PC-9 (cell line): Measurements from ENCODE around the gene PKD1L1. TPM values are rescaled to one million over a fixed set of nuclear protein-coding genes. Genes with fewer than 3 reads are reported as not detected.

Experiments
- BruUV-seq: library from RNA; stranded (reverse); fragments of 400-500 nt; replicated peaks from 2 replicates; lab custom pipeline; 2021; lab: Mats Ljungman, UMichigan
- CTCF ChIA-PET: fragments of 300-600 bp; sonication (Branson Sonifier 250); formaldehyde crosslinking; loops from one replicate; lab custom pipeline; 2022; ENCODE audit warnings: antibody characterized with exemption; lab: Charles Lee
- POLR2A ChIA-PET: fragments of 300-600 bp; sonication (Branson Sonifier 250); formaldehyde crosslinking; loops from one replicate; lab custom pipeline; 2022; ENCODE audit warnings: antibody characterized with exemption; ENCODE audit not compliant: unreplicated experiment; lab: Charles Lee
- DNase-seq, 2 experiments: peaks; one replicate each; pipeline versions ENCODE4 v3.0.0 to v3.0.0-alpha.2; 2015 to 2022; ENCODE audit warnings: mixed read lengths in 1 of 2
- H2AFZ ChIP-seq: fragments of 200-600 bp; sonication (generic); 2 replicates; pipeline ENCODE4 v1.8.1; 2017; ENCODE audit warnings: antibody characterized with exemption
- H3F3A ChIP-seq: fragments of 200-600 bp; sonication (generic); 2 replicates; pipeline ENCODE4 v1.8.1; 2017; ENCODE audit warnings: antibody characterized with exemption, mild to moderate bottlenecking, low read depth; ENCODE audit not compliant: insufficient read depth
- H3K27ac ChIP-seq: fragments of 200-600 bp; sonication (generic); 2 replicates; pipeline ENCODE4 v1.6.1; 2016; ENCODE audit warnings: mixed run types
- H3K27me3 ChIP-seq: fragments of 200-600 bp; sonication (generic); 2 replicates; pipeline ENCODE4 v1.6.1; 2016; ENCODE audit warnings: low read depth, mixed run types; ENCODE audit not compliant: insufficient read depth
- H3K36me3 ChIP-seq: fragments of 200-600 bp; sonication (generic); 2 replicates; pipeline ENCODE4 v1.6.1; 2016; ENCODE audit warnings: low read depth, mixed run types
- H3K4me1 ChIP-seq: fragments of 200-600 bp; sonication (generic); replicated peaks from 2 replicates; pipeline ENCODE4 v1.6.1; 2016; ENCODE audit warnings: mixed run types; ENCODE audit not compliant: insufficient read depth
- H3K4me2 ChIP-seq: fragments of 200-600 bp; sonication (generic); 2 replicates; pipeline ENCODE4 v1.6.1; 2017; ENCODE audit warnings: mixed run types
- H3K4me3 ChIP-seq: fragments of 200-600 bp; sonication (generic); 2 replicates; pipeline ENCODE4 v1.6.1; 2016; ENCODE audit warnings: mixed run types
- H3K79me2 ChIP-seq: fragments of 200-600 bp; sonication (generic); 2 replicates; pipeline ENCODE4 v1.6.1; 2017; ENCODE audit warnings: low read depth, mixed run types
- H3K9me2 ChIP-seq: fragments of 200-600 bp; sonication (generic); 2 replicates; pipeline ENCODE4 v1.8.1; 2017; ENCODE audit warnings: mild to moderate bottlenecking; ENCODE audit not compliant: insufficient read depth
- H3K9me3 ChIP-seq: fragments of 200-600 bp; sonication (generic); 2 replicates; pipeline ENCODE4 v1.8.1; 2016; ENCODE audit warnings: low read depth; ENCODE audit not compliant: insufficient read depth
- H4K20me1 ChIP-seq: fragments of 200-600 bp; sonication (generic); 2 replicates; pipeline ENCODE4 v1.8.1; 2017; ENCODE audit not compliant: insufficient read depth
- CTCF ChIP-seq: fragments of 200-600 bp; sonication (generic); conservative IDR thresholded peaks from 2 replicates; pipeline ENCODE4 v1.6.1; 2017; ENCODE audit warnings: mixed run types, antibody characterized with exemption, mild to moderate bottlenecking, moderate library complexity
- EZH2 ChIP-seq: fragments of 200-600 bp; sonication (generic); IDR thresholded peaks from 2 replicates; pipeline ENCODE4 v1.8.0; 2017; ENCODE audit warnings: antibody characterized with exemption, low read depth
- intact Hi-C: fragments of 100-400 bp; cut with micrococcal nuclease; formaldehyde crosslinking; loops from one replicate; pipeline ENCODE4 v1.10.0; 2022; ENCODE audit not compliant: unreplicated experiment
- total RNA-seq: library from RNA; stranded (reverse); gene quantifications from 2 replicates; pipeline ENCODE4 v1.2.3, GENCODE V29; 2021

PKD1L1 gene
- total RNA-seq, 1 experiment from 2014 or later = 0.07 TPM

GRCh38 chr7:47827871-47828270 lies 120.4 kb downstream of the PKD1L1 start:
- no peak for DNase-seq
- Histone ChIP-seq H3K4me1 (no peaks in the 10 kb centered on the region; the same call in 1 of the 2 replicates), H3F3A (no peaks in the 10 kb centered on the region), H4K20me1 (no peaks in the 10 kb centered on the region), H3K9me3 (no peaks in the 10 kb centered on the region), H3K36me3 (no peaks in the 10 kb centered on the region), H3K9me2 (no peaks in the 10 kb centered on the region), H3K27me3 (no peaks in the 10 kb centered on the region), H3K4me2 (no peak overlapping the region), H3K79me2 (no peaks in the 10 kb centered on the region), H3K4me3 (no peak overlapping the region), H3K27ac (no peak overlapping the region), H2AFZ (no peak overlapping the region)
- BruUV-seq = no TSS peak
- TF ChIP-seq CTCF = no peak
- no peak for TF ChIP-seq EZH2
- intact Hi-C loops = loop anchor here (10.0 kb wide), 1 partner anchor 117 kb away; the partner anchor contains the start of gene PKD1L1
- ChIA-PET CTCF (interaction anchor here (0.5 kb wide), 1 partner anchor 238 kb away, joined by 9 read pairs; no protein-coding TSS in a partner anchor), POLR2A (no interaction called here)

GRCh38 chr7:47827351-47827756 lies 120.9 kb downstream of the PKD1L1 start:
- POLR2A ChIA-PET = interaction anchor here (0.5 kb wide), 1 partner anchor 252 kb away, joined by 3 read pairs; no protein-coding TSS in a partner anchor
- CTCF ChIA-PET = no interaction called here
- Histone ChIP-seq H4K20me1 (no peaks in the 10 kb centered on the region), H3K36me3 (no peaks in the 10 kb centered on the region), H3K4me3 (no peak overlapping the region), H3K27me3 (no peaks in the 10 kb centered on the region), H3K4me1 (no peaks in the 10 kb centered on the region), H3K9me3 (no peaks in the 10 kb centered on the region), H3K27ac (no peak overlapping the region), H3F3A (no peaks in the 10 kb centered on the region), H3K79me2 (no peaks in the 10 kb centered on the region), H3K4me2 (no peak overlapping the region), H2AFZ (no peak overlapping the region), H3K9me2 (no peaks in the 10 kb centered on the region)
- no peak for DNase-seq
- intact Hi-C loops = loop anchor here (10.0 kb wide), 1 partner anchor 117 kb away; the partner anchor contains the start of gene PKD1L1
- TF ChIP-seq CTCF (no peak), EZH2 (no peak)
- BruUV-seq = no TSS peak

GRCh38 chr7:47826754-47827153 lies 121.5 kb downstream of the PKD1L1 start:
- Histone ChIP-seq H3K9me3 (no peaks in the 10 kb centered on the region), H3K36me3 (no peaks in the 10 kb centered on the region), H3K4me1 (no peaks in the 10 kb centered on the region), H3K27ac (no peak overlapping the region), H3K4me3 (no peak overlapping the region), H3F3A (no peaks in the 10 kb centered on the region; the same call in 1 of the 2 replicates), H3K4me2 (no peak overlapping the region), H3K27me3 (no peaks in the 10 kb centered on the region), H2AFZ (no peak overlapping the region), H4K20me1 (no peaks in the 10 kb centered on the region), H3K9me2 (no peaks in the 10 kb centered on the region), H3K79me2 (no peaks in the 10 kb centered on the region)
- ChIA-PET POLR2A (interaction anchor here (0.5 kb wide), 1 partner anchor 252 kb away, joined by 3 read pairs; no protein-coding TSS in a partner anchor), CTCF (no interaction called here)
- DNase-seq = no peak
- intact Hi-C loops = loop anchor here (10.0 kb wide), 1 partner anchor 118 kb away; the partner anchor contains the start of gene PKD1L1
- BruUV-seq = no TSS peak
- no peak for TF ChIP-seq EZH2
- TF ChIP-seq CTCF = no peak
